Endothelial cell (in vitro differentiated cells): ENCODE data around the gene SWI5. TPM values are rescaled to one million over a fixed set of nuclear protein-coding genes. Genes with fewer than 3 reads are reported as not detected.

Experiments used
- DNase-seq: peaks from one replicate; pipeline ENCODE4 v3.0.0; 2021; ENCODE audit warnings: low spot score
- H3K27ac Mint-ChIP-seq: one replicate; pipeline ENCODE4 v1.8.0; 2021; ENCODE audit warnings: mixed read lengths, inconsistent platforms; ENCODE audit not compliant: unreplicated experiment
- H3K27me3 Mint-ChIP-seq: one replicate; pipeline ENCODE4 v1.8.0; 2021; ENCODE audit warnings: mild to moderate bottlenecking, moderate library complexity, mixed read lengths, inconsistent platforms; ENCODE audit not compliant: unreplicated experiment
- H3K36me3 Mint-ChIP-seq: one replicate; pipeline ENCODE4 v1.8.0; 2021; ENCODE audit warnings: mild to moderate bottlenecking, low read depth, mixed read lengths, inconsistent platforms; ENCODE audit not compliant: unreplicated experiment
- H3K4me1 Mint-ChIP-seq: one replicate; pipeline ENCODE4 v1.8.0; 2021; ENCODE audit warnings: mild to moderate bottlenecking, mixed read lengths, inconsistent platforms; ENCODE audit not compliant: unreplicated experiment
- H3K4me3 Mint-ChIP-seq: one replicate; pipeline ENCODE4 v1.8.0; 2021; ENCODE audit warnings: mild to moderate bottlenecking, mixed read lengths, inconsistent platforms; ENCODE audit not compliant: unreplicated experiment
- H3K9me3 Mint-ChIP-seq: one replicate; pipeline ENCODE4 v1.8.0; 2021; ENCODE audit warnings: mixed read lengths, inconsistent platforms; ENCODE audit not compliant: unreplicated experiment
- CTCF ChIP-seq: fragments of 200-600 bp; sonication (generic); IDR thresholded peaks from one replicate; pipeline ENCODE4 v1.5.0; 2021; ENCODE audit warnings: antibody characterized with exemption; ENCODE audit not compliant: unreplicated experiment
- total RNA-seq: library from RNA; stranded (reverse); fragmentation: NEBNext Ultra II Directional; extraction: Animal tissue kit (Norgen Biotek cat#: 25700); gene quantifications from one replicate; pipeline ENCODE4 v1.2.1, GENCODE V29; 2021; ENCODE audit not compliant: unreplicated experiment

The SWI5 gene
- total RNA-seq, 1 donor from 2014 or later: 26.8 TPM

DNA sequence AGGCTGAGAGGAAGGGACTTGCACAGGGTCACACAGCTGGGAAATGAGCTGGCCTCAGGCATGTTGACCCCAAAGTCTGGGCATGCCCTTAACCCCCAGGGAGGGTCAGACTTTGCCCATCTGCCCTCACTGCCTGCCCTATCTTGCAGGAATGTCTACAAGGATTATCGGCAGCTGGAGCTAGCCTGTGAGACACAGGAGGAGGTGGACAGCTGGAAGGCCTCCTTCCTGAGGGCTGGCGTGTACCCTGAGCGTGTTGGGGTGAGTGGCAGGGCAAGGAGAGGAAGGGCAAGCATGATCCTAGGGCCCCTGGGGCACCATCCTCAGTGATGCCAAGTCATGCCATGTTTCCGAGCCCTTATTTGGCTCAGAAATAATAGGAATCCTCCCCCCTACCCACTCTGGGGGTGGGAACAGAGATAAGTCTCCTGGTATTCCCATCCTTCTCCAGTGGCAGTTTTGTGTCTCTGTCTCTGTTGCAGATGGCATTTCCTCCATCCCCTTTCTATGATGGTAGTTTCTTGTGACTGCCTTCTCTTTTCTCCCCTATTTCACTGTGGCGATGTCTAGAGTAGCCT is 28.8 kb upstream of the SWI5 start:
- Mint-ChIP-seq H3K9me3 (no peaks in the 10 kb centered on the region), H3K4me3 (no peak overlapping the region), H3K36me3 (peaks cover 7% of the 10 kb centered on the region), H3K4me1 (peaks cover 28% of the 10 kb centered on the region), H3K27ac (no peak overlapping the region), H3K27me3 (peaks cover 13% of the 10 kb centered on the region)
- DNase-seq: no peak
- TF ChIP-seq CTCF: no peak

DNA sequence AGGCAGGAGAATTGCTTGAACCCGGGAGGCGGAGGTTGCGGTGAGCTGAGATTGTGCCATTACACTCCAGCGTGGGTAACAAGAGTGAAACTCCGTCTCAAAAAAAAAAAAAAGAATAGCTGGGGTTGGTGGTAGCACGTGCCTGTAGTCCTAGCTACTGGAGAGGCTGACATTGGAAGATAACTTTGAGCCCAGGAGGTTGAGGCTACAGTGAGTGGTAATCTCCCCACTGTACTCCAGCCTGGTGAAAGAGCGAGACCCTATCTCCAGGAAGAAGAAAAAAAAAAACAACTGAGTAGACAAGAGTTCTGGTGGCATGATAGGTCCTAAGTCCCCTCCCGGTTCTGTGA is 26.5 kb upstream of the SWI5 start:
- no peak for DNase-seq
- Mint-ChIP-seq H3K27ac (no peak overlapping the region), H3K4me1 (peaks cover 24% of the 10 kb centered on the region), H3K9me3 (no peaks in the 10 kb centered on the region), H3K36me3 (peaks cover 9% of the 10 kb centered on the region), H3K4me3 (peak overlapping the region; percentile 83), H3K27me3 (peaks cover 13% of the 10 kb centered on the region)
- TF ChIP-seq CTCF: no peak

DNA sequence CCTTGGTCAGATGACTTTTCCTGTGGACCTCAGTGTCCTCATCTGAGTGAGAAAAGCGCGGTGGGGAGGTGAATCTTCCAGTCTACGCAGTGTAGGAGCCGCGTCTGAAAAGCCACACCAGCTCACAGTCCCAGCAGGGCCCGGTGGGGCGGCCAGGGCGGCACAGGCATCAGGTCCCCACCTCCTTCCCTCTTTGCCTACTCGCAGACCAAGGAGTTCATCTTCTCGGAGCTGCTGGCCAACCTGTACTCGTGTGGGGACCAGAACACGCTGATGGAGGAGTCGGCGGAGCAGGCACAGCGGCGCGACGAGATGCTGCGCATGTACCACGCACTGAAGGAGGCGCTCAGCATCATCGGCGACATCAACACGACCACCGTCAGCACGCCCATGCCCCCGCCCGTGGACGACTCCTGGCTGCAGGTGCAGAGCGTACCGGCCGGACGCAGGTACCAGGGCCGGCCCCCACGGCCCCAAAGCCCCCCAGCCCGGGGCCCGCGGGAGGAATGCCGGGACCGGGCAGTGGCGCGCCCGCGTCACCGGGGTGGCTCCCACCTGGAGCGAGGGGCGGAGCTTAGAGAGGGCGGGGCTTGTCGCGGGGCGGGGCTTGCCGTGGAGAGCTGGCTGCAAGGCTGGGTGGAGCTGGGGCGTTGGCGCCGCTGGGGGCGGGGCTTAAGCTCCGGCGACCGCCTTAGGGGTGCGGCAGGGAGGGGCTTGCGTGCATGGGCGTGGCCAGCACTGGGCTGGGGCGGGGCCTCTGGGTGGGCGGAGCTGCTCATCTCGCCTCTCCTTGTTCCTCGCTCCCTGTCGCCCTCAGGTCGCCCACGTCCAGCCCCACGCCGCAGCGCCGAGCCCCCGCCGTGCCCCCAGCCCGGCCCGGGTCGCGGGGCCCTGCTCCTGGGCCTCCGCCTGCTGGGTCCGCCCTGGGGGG is 25.9 kb upstream of the SWI5 start:
- H3K4me1 Mint-ChIP-seq: peaks cover 24% of the 10 kb centered on the region
- H3K27ac Mint-ChIP-seq: no peak overlapping the region
- no peak for TF ChIP-seq CTCF
- peak; percentile 96 for DNase-seq
- H3K4me3 Mint-ChIP-seq: peak overlapping the region; percentile 83
- no peaks in the 10 kb centered on the region for H3K9me3 Mint-ChIP-seq
- peaks cover 15% of the 10 kb centered on the region for H3K27me3 Mint-ChIP-seq
- peaks cover 13% of the 10 kb centered on the region for H3K36me3 Mint-ChIP-seq

- H3K36me3 Mint-ChIP-seq: peaks cover 13% of the 10 kb centered on the region
- H3K9me3 Mint-ChIP-seq: no peaks in the 10 kb centered on the region
- peak overlapping the region; percentile 93 for H3K4me3 Mint-ChIP-seq
- DNase-seq: no peak
- H3K4me1 Mint-ChIP-seq: peaks cover 18% of the 10 kb centered on the region
- peak overlapping the region; percentile 52 for H3K27ac Mint-ChIP-seq
- no peak for TF ChIP-seq CTCF
- peaks cover 15% of the 10 kb centered on the region for H3K27me3 Mint-ChIP-seq
Observed at GRCh38 chr9:128250839-128251731, 25.0 kb upstream of the SWI5 start.
